SKM-1 treated with dmso at 0.1 percent for 144 hours (cell line): ENCODE data around the gene MSL2.
"Not testable (repeated sequence)": the region's sequence is repeated elsewhere in the genome, so short reads cannot be mapped to it uniquely, and the experiment has no call there.

Source experiments
- DNase-seq: peaks from one replicate; lab custom pipeline; 2025; ENCODE audit not compliant: unreplicated experiment; lab: John Stamatoyannopoulos, UW

MSL2 gene, protein sequence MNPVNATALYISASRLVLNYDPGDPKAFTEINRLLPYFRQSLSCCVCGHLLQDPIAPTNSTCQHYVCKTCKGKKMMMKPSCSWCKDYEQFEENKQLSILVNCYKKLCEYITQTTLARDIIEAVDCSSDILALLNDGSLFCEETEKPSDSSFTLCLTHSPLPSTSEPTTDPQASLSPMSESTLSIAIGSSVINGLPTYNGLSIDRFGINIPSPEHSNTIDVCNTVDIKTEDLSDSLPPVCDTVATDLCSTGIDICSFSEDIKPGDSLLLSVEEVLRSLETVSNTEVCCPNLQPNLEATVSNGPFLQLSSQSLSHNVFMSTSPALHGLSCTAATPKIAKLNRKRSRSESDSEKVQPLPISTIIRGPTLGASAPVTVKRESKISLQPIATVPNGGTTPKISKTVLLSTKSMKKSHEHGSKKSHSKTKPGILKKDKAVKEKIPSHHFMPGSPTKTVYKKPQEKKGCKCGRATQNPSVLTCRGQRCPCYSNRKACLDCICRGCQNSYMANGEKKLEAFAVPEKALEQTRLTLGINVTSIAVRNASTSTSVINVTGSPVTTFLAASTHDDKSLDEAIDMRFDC

DNA sequence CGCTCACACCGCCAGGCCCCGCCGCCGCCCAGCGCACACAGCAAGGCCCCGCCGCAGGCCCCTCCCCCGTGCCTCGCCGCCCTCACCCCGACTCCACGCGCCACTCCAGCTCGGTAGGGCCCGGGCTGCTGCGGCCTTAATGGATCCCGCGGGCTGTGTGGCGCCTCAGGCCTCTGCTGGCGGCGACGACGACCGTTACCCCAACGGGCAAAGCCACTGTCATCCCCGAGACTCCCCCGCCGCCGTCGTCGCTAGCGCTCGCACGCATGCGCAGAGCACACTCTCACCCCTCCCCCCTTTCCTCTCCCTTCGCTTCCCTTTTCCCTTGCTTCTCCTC, at the start of gene MSL2:
MSL2 (minus strand) TSS at position 272 of the 337 bp plus-strand sequence. CDS start 1,222 bp downstream, outside the sequence.
- DNase-seq: no peak

GRCh38 chr3:136245691-136246090, 49.6 kb upstream of the MSL2 start:
- no peak for DNase-seq

- DNase-seq: no peak
Measured at GRCh38 chr3:136239094-136239493, 43.0 kb upstream of the MSL2 start.

GRCh38 chr3:136237961-136238649, 42.0 kb upstream of the MSL2 start:
- no peak for DNase-seq

GRCh38 chr3:136237103-136237502, 41.0 kb upstream of the MSL2 start:
- no peak for DNase-seq

GRCh38 chr3:136236109-136236508, 40.0 kb upstream of the MSL2 start:
- DNase-seq: no peak

DNA sequence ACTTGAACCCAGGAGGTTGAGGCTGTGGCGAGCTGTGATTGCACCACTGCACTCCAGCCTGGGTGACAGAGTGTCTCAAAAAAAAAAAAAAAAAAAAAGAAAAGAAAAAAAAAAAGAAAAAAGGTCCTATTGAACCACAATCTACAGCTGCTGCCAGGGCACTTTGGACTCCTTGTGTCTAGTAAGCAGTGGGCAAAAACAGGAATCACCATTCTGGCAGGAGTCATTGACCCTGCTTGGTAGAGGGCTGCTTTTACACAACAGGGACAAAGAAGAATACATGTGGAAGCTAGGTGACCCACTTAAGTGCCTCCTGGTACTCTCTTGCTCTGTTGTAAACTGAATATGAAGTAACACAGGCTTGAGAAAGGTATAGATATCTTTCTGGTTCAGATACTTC, 39.4 kb upstream of the MSL2 start:
- no peak for DNase-seq

DNA sequence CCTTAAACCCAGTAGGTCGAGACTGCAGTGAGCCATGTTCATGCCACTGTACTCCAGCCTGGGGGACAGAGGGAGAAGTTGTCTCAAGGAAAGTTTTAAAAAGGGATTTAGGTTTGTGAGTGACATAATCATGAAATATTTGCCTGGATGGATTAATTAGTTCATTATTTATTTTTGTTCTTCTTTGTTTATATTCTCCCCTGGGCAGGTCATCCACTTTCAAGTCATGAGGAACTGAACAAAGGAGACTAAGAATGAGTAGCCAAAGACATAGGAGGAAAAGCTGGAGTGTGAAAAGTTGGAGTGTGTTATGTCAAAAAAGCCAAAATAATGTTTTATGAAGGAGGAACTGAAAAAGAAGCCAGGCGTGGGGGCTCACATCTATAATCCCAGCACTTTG, 36.3 kb upstream of the MSL2 start:
- DNase-seq: no peak

GRCh38 chr3:136222746-136223145, 26.6 kb upstream of the MSL2 start:
- not testable (repeated sequence) for DNase-seq

- no peak for DNase-seq
Measured at GRCh38 chr3:136211547-136211946, 15.4 kb upstream of the MSL2 start.

DNA sequence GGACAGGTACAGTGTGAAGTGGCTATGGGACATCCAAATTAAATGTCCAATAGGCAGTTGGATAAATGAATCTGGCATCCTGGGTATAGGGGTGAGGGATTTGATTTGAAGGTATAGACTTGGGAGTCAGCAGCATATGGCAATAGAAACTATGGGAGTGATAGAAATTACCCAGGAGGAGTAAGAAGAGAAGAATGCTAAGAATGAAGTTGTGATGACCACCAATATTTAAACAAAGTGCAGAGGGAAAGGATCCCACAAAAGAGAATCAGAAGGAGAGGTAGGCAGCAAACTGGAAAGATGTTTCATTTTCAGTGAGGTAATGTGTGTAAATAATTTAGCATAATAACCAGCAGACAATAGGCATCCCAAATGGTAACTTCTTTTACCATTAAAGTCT, 13.8 kb upstream of the MSL2 start:
- no peak for DNase-seq

DNA sequence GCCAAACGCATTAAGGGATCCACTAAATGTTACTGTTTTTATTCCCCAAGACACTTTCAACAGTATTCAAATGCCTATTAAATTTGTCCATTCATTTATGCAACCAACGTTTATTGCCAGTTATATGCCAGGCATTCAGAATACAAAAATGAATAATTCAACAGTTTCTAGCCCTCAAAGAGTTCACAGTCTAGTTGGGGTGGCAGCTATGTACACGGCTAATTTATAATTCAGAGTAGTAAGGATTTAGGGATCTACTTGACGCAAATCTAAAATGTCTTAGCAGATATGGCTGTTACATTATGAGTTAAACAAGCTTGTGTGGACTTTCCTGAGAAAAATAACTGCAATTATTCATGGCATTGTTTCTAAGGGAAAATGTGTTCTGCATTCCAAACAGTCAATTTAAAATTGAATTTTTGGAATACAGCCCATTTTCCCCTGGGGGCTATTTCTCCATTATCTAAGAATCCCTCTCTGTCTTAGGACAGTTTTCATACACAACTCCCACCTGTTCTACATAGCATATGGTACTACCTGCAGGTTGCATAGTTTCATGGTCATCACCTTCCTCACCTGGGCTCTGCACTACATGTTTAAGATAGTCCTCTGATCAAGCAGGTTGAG, 11.5 kb upstream of the MSL2 start:
- DNase-seq: no peak

DNA sequence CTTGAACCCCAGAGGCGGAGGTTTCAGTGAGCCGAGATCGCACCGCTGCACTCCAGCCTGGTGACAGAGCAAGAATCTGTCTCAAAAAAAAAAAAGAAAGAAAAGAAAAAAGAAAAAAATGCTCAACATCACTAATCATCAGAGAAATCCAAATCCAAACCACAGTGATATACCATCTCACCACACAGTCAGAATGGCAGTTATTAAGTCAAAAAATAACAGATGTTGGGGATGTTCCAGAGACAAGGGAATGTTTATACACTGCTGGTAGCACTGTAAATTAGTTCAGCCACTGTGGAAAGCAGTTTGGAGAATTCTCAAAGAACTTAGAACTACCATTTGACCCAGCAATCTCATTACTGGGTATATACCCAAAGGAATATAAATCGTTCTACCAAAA, 3.1 kb upstream of the MSL2 start:
- not testable (repeated sequence) for DNase-seq

- not testable (repeated sequence) for DNase-seq
Measured at GRCh38 chr3:136198462-136199078, 2.4 kb upstream of the MSL2 start.

GRCh38 chr3:136197159-136197793, 1.1 kb upstream of the MSL2 start:
- DNase-seq: no peak

DNA sequence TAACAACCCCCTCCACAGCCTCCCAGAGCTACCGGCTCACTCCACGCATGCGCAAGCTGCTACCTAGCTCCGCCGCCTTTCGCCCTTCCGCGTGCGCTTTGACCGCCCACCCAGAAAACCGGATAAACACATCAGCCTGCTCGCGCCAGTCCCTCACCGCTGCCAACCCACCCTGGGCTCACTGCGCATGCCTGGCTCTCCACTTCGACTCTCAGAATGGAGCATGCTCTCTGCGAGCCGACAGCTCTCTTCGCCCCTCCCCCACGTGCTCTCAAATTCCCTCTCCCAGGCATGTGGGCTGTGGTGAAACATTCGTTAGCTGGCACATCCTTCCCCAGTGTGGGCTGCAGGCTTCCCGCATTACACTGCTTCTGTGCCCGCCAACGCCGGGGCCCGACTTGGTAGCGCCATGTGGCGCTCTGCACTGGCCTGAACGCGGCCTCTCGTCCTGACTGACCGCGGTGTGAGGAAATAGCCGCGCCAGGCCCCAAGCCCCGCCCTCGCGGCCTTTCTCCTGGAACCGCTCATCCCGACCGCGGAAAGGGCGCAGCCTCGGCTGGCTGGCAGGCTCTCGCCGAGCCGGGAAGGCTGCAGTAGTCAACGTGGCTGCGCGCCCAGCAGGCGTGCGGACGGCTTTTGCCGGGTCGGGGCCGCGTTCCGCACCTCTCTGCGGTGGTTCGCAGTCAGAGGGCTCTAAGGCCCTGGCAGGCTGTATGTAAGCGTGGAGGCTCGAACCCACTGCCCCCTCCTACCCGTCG, 445 bp upstream of the MSL2 start:
- DNase-seq: peak; percentile 100

DNA sequence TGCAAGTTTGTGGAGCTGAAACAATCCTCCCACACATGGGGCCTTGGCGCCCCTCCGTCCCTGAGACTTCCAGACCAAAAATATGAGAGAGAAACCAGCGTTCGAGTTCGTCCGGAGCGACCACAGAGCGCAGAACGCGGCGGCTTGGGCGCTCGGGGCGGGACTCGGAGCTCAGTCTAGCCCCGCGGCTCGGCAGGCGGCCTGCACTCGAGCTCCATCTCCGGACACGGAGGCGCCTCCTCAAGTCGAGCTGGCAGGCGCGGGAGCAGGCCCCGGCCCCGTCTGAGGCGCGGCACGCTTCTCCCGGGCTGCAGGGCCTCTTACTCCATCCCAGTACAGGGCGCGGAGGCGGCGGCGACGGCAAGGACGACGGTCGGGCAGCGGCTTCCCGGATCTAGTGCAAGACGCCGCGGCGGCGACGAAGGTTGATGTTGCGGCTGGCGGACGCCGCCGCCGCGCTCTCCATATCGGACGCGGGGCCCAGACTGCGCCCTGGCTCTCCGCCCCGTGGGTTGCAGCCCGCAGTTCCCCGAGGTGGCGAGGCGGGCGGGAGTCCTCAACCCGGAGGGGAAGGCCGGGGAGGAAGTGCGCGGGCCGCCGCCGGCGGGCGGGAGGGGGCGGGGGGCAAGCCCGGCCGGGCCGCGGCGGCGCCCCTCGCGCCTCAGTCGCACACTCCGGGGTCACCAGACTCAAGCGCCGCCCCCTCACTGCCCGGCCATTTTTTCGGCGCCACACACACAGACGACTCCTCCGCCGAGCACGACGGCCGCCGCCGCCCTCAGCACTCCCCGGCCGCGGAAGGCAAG, 674 bp downstream of the MSL2 start:
- DNase-seq: peak; percentile 74

- DNase-seq: no peak
Measured at GRCh38 chr3:136194409-136195257, 1.5 kb downstream of the MSL2 start.
